ENCODE results near the gene CENATAC.
A peak's percentile ranks its signal among the peaks of the same experiment; 100 is the strongest.

DNA sequence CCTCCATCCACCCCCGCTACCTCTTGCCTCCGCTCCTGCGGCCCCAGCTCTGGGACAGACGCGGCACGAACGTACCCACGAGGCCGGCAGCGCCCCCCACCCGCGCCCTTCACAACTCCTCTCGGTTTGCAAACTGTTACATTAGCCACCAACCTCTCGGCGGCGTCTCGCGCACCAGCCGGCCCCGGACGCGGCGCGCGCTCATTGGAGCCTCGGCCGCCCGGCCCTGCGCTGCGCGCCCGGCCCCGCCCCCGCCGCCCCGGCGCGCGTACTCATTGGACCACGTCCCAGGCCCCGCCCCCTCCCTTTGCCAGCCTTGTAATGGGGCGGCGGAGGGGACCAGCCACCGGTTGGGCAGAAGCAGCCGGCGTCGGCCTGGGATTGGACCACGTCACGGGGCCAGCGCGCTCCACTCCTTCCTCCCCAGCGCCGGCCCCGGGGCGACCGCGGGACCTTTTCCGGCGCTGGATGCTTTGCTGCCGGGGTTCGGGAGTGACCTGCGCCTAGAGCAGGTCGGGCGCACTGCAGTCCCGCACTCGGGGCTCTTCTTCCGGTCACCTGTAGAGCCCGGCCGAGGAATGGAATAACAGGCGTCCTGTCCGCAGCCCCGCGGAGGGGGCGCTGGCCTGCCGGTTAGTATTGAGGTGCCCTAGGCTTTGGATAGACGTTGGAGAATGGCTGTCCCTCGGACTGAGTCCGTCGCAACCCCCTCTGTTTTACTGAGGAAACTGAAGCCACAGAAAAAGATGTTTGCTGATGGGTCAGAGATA, 59.2 kb downstream of the CENATAC start, which contains the start of gene HYOU1:
- TF ChIP-seq, protein P1, sequence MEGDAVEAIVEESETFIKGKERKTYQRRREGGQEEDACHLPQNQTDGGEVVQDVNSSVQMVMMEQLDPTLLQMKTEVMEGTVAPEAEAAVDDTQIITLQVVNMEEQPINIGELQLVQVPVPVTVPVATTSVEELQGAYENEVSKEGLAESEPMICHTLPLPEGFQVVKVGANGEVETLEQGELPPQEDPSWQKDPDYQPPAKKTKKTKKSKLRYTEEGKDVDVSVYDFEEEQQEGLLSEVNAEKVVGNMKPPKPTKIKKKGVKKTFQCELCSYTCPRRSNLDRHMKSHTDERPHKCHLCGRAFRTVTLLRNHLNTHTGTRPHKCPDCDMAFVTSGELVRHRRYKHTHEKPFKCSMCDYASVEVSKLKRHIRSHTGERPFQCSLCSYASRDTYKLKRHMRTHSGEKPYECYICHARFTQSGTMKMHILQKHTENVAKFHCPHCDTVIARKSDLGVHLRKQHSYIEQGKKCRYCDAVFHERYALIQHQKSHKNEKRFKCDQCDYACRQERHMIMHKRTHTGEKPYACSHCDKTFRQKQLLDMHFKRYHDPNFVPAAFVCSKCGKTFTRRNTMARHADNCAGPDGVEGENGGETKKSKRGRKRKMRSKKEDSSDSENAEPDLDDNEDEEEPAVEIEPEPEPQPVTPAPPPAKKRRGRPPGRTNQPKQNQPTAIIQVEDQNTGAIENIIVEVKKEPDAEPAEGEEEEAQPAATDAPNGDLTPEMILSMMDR (conservative IDR thresholded peaks at IDR 0.05; ENCODE audit: low read depth, low read length), result peak; percentile 24
- no peak for TF ChIP-seq EZH2 (IDR thresholded peaks at IDR 0.05; ENCODE audit: low read length, unreplicated experiment)

Measured in PC-3 (cell line).